Activated CD8-positive, alpha-beta T cell treated with anti-CD3 and anti-CD28 coated beads for 36 hours (primary cell): ENCODE results near the gene PRXL2B. TPM values are rescaled to one million over a fixed set of nuclear protein-coding genes. Genes with fewer than 3 reads are reported as not detected.
A peak's percentile ranks its signal among the peaks of the same experiment; 100 is the strongest.

Experiments
- ATAC-seq: fragments of 200-7000 bp; cut with Tn5 transposase; one replicate; pipeline ENCODE4 v1.10.0; 2021; ENCODE audit warnings: mild to moderate bottlenecking, moderate library complexity
- CTCF ChIA-PET: fragments of 350-600 bp; sonication (Branson Sonifier 250); formaldehyde crosslinking; loops from one replicate; lab custom pipeline; 2021; ENCODE audit warnings: antibody characterized with exemption; lab: Charles Lee
- POLR2A ChIA-PET: fragments of 350-600 bp; sonication (Branson Sonifier 250); formaldehyde crosslinking; loops from one replicate; lab custom pipeline; 2021; ENCODE audit warnings: antibody characterized with exemption; lab: Charles Lee
- DNase-seq: peaks from one replicate; pipeline ENCODE4 v3.0.0-alpha.2; 2020
- H3K27ac Mint-ChIP-seq: one replicate; pipeline ENCODE4 v1.8.0; 2021; ENCODE audit warnings: mild to moderate bottlenecking, mixed read lengths
- H3K27me3 Mint-ChIP-seq: one replicate; pipeline ENCODE4 v1.8.0; 2021; ENCODE audit warnings: mixed read lengths
- H3K36me3 Mint-ChIP-seq: one replicate; pipeline ENCODE4 v1.8.0; 2021; ENCODE audit warnings: low read depth, mixed read lengths
- H3K4me1 Mint-ChIP-seq: one replicate; pipeline ENCODE4 v1.8.0; 2021; ENCODE audit warnings: low read depth, mixed read lengths
- H3K4me3 Mint-ChIP-seq: one replicate; pipeline ENCODE4 v1.8.0; 2021; ENCODE audit warnings: mild to moderate bottlenecking, moderate library complexity, mixed read lengths
- H3K9me3 Mint-ChIP-seq: one replicate; pipeline ENCODE4 v1.8.0; 2021; ENCODE audit warnings: mixed read lengths
- intact Hi-C: fragments of 100-400 bp; cut with micrococcal nuclease; formaldehyde crosslinking; loops from one replicate; pipeline ENCODE4 v1.10.0; 2022
- total RNA-seq, 2 experiments: library from RNA; stranded (reverse); gene quantifications; one replicate each; pipeline ENCODE4 v1.2.3, GENCODE V29; 2021
- TF ChIP-seq, protein P1 (sequence below): fragments of 200-600 bp; IDR thresholded peaks from one replicate; pipeline ENCODE4 v1.8.0; 2022; ENCODE audit warnings: antibody characterized with exemption, mild to moderate bottlenecking

Gene PRXL2B
- total RNA-seq, 2 experiments from 2014 or later: 39.1 to 43.6 TPM

DNA sequence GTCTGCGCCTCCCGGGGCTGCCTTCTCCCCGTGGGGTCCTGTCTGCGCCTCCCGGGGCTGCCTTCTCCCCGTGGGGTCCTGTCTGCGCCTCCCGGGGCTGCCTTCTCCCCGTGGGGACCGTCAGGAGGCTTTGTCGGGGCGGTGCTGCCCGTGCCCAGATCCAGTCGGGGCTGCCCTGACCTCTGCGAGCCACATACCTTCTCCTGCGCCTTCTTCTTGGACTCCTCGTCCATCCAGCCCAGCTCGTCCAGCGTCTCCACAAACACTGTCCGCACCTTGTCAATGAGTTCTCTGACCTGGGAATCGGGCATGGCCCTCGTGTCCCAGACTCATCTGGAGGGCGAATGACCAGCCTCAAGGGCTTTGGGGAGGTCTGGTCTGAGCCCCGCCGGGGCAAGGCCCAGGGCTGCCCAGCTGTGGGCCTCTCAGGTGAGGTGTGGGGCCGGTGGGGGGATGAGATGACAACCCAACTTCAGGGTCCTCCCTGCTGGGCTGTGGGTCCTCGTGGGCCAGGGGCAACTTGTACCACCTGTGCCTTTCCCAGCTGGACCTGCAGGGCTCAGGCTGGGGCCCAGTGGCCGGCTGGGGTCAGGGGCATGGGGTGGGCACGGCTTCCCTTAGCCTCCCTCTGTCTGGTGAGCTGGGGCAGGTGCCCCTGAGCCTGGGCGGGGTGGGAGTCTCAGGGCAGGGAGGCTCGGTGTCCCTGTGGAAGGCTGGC is 9.4 kb downstream of the PRXL2B start:
- TF ChIP-seq, protein P1, sequence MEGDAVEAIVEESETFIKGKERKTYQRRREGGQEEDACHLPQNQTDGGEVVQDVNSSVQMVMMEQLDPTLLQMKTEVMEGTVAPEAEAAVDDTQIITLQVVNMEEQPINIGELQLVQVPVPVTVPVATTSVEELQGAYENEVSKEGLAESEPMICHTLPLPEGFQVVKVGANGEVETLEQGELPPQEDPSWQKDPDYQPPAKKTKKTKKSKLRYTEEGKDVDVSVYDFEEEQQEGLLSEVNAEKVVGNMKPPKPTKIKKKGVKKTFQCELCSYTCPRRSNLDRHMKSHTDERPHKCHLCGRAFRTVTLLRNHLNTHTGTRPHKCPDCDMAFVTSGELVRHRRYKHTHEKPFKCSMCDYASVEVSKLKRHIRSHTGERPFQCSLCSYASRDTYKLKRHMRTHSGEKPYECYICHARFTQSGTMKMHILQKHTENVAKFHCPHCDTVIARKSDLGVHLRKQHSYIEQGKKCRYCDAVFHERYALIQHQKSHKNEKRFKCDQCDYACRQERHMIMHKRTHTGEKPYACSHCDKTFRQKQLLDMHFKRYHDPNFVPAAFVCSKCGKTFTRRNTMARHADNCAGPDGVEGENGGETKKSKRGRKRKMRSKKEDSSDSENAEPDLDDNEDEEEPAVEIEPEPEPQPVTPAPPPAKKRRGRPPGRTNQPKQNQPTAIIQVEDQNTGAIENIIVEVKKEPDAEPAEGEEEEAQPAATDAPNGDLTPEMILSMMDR: no peak
- Mint-ChIP-seq H3K4me1 (no peaks in the 10 kb centered on the region), H3K36me3 (no peaks in the 10 kb centered on the region), H3K27ac (no peak overlapping the region), H3K4me3 (no peak overlapping the region), H3K9me3 (peaks cover 7% of the 10 kb centered on the region), H3K27me3 (no peaks in the 10 kb centered on the region)
- no peak for ATAC-seq
- ChIA-PET POLR2A (interaction anchor here (1.0 kb wide), 1 partner anchor 18 kb away, joined by 3 read pairs; no protein-coding TSS in a partner anchor), CTCF (no interaction called here)
- intact Hi-C loops: no loop called here
- DNase-seq: no peak

DNA sequence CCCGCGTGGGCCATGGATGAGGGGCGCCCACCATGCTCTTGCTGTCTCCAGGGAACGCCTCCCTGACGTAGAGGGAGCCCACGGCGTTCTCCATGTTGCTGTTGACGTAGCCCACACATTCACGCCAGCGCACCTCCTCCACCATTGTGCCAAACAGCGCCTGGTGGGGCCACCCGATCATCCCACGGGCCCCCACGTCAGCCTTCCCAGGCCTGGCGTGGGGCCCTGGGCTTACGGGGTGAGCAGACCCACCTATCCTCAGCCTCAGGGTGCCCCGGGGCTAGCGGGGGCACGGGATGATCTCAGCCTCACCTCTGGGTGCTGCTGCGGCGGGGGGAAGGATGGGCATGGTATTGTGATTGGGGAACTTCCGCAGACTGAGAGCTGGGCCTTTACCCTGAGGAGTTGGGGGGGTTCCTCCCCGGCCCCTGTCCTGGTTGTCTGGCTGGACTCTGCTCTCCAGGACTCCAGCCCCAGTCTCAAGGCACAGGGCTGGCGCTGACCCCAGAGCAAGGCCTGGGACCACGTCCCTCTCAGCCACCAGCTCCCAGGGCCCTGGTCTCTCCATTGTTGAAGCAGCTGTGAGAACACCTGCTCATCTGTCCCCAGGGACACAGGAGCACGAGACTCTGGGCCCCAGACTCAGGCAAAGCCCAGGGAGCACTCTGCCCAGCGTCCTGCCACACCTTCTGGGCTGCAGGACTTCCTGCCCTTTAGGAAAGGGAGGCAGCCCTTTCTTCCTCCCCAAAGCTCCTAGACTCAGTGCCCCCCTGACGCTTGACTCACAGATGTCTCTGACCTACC is 10.2 kb downstream of the PRXL2B start:
- Mint-ChIP-seq H3K4me3 (no peak overlapping the region), H3K9me3 (peaks cover 7% of the 10 kb centered on the region), H3K36me3 (no peaks in the 10 kb centered on the region), H3K27me3 (no peaks in the 10 kb centered on the region), H3K27ac (no peak overlapping the region), H3K4me1 (no peaks in the 10 kb centered on the region)
- TF ChIP-seq, protein P1: no peak
- no peak for DNase-seq
- intact Hi-C loops: no loop called here
- POLR2A ChIA-PET: interaction anchor here (1.0 kb wide), 1 partner anchor 17 kb away, joined by 3 read pairs; no protein-coding TSS in a partner anchor
- no peak for ATAC-seq
- CTCF ChIA-PET: no interaction called here

DNA sequence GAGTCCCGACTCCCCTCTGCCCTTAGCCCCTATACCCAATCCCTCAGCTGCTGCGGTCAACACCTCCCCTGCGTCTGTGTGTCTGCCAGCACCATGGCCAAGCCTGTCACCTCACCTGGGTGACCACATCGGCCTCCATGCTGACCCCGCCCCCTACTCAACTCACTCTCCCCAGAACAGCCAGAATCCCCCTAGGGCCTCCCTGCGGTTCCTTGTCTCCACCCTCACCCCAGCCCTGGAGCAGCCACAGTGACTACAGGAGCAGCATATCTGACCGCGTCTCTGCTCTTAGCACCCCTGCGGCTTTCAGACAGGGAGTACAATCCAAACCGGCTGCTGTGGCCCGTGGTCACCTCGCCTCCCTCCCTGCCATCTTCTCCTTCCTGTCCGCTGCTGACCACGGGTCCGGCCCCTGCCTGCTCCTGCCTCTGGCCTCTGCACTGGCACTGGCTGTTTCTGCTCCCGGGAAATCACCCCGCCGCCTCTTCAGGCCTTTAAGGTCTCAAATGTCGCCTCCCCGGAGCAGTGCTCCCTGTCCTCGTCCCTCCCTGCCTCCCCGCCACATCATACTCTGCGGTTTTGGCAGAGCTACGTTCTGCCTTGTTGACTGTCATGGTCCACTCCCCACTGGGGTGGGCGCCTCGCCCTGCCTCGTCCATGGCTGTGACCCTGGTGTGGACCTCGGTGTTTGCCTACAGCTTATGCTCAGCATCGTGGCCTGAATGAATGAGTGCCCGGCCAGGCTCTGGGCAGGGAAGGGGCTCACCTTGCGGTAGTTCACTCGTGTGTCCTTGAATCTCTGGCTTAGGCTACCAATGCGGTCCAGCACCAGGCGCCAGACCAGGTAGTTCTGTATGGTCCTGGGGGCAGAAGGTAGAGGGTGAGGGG is 11.1 kb downstream of the PRXL2B start:
- TF ChIP-seq, protein P1: no peak
- Mint-ChIP-seq H3K4me1 (no peaks in the 10 kb centered on the region), H3K4me3 (no peak overlapping the region), H3K9me3 (peaks cover 7% of the 10 kb centered on the region), H3K27me3 (no peaks in the 10 kb centered on the region), H3K27ac (no peak overlapping the region), H3K36me3 (no peaks in the 10 kb centered on the region)
- DNase-seq (peak; percentile 1), ATAC-seq (no peak)
- POLR2A ChIA-PET: no interaction called here
- CTCF ChIA-PET: no interaction called here
- intact Hi-C loops: no loop called here

DNA sequence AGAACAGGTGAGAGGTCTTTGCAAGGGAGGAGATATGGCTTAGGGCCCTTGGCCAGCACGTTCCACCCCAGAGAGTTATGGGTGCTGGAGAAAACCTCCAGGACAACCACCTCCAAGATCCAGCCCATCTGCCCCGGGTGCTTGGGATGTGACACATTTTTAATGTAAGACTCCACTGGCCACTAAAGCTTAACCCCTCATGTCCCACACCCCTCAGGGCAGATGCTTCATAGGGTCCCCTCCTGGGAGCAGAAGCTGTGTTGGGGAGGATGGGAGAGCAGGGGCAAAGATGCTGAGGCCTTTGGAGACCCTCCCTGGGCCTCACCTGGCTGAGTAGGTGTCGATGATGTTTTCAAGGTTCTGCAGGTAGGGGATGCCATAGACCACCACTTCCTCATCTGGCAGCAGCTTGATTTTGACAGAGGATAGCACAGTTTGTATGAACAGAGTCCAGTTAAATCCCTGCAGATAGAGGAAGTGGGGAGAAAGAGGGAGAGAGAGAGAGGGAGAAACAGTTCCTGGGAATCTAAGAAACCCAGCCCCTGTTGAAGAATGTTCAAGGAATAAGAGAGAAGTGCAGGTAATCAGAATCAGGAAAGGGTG is 11.9 kb downstream of the PRXL2B start:
- no peak for ATAC-seq
- CTCF ChIA-PET: no interaction called here
- Mint-ChIP-seq H3K4me1 (no peaks in the 10 kb centered on the region), H3K9me3 (peaks cover 7% of the 10 kb centered on the region), H3K36me3 (no peaks in the 10 kb centered on the region), H3K27me3 (no peaks in the 10 kb centered on the region), H3K4me3 (no peak overlapping the region), H3K27ac (no peak overlapping the region)
- TF ChIP-seq, protein P1: no peak
- DNase-seq: no peak
- intact Hi-C loops: no loop called here
- POLR2A ChIA-PET: no interaction called here
